WTC11 (cell line): ENCODE results near the gene FBXO22.

Source experiments
- CBFB ChIP-seq: sonication (generic); formaldehyde crosslinking; IDR thresholded peaks from 2 replicates; pipeline ENCODE4 v1.8.1; 2022; ENCODE audit warnings: mild to moderate bottlenecking, low read depth, missing genetic modification reagents
- CREB1 ChIP-seq: sonication (generic); formaldehyde crosslinking; IDR thresholded peaks from 2 replicates; pipeline ENCODE4 v1.8.0; 2023; ENCODE audit warnings: mild to moderate bottlenecking, missing genetic modification reagents
- JUN ChIP-seq: sonication (generic); formaldehyde crosslinking; IDR thresholded peaks from 2 replicates; pipeline ENCODE4 v1.8.0; 2023; ENCODE audit warnings: mild to moderate bottlenecking, missing genetic modification reagents
- NR1H2 ChIP-seq: sonication (generic); formaldehyde crosslinking; IDR thresholded peaks from 2 replicates; pipeline ENCODE4 v1.9.0; 2021; ENCODE audit warnings: mild to moderate bottlenecking, moderate library complexity, missing genetic modification reagents
- ZNF138 ChIP-seq: sonication (generic); formaldehyde crosslinking; conservative IDR thresholded peaks from 2 replicates; pipeline ENCODE4 v1.8.1; 2022; ENCODE audit warnings: mild to moderate bottlenecking, moderate library complexity, missing genetic modification reagents
- ZNF396 ChIP-seq: fragments of 250-450 bp; sonication (Bioruptor Pico); IDR thresholded peaks from 2 replicates; pipeline ENCODE4 v1.8.0; 2021; ENCODE audit warnings: mild to moderate bottlenecking, moderate library complexity, borderline replicate concordance
- ZNF671 ChIP-seq: fragments of 250-450 bp; sonication (Bioruptor Pico); IDR thresholded peaks from 2 replicates; pipeline ENCODE4 v1.8.0; 2021; ENCODE audit warnings: mild to moderate bottlenecking
- TF ChIP-seq, protein P1 (sequence below): sonication (generic); formaldehyde crosslinking; IDR thresholded peaks from 2 replicates; pipeline ENCODE4 v1.8.0; 2023; ENCODE audit warnings: missing genetic modification reagents
- TF ChIP-seq, protein P2 (sequence below): fragments of 200-600 bp; IDR thresholded peaks from 2 replicates; pipeline ENCODE4 v1.8.0; 2022; ENCODE audit warnings: antibody characterized with exemption
- TF ChIP-seq, protein P3 (sequence below): sonication (generic); formaldehyde crosslinking; IDR thresholded peaks from 2 replicates; pipeline ENCODE4 v1.8.1; 2023; ENCODE audit warnings: mild to moderate bottlenecking, moderate library complexity, missing genetic modification reagents

DNA sequence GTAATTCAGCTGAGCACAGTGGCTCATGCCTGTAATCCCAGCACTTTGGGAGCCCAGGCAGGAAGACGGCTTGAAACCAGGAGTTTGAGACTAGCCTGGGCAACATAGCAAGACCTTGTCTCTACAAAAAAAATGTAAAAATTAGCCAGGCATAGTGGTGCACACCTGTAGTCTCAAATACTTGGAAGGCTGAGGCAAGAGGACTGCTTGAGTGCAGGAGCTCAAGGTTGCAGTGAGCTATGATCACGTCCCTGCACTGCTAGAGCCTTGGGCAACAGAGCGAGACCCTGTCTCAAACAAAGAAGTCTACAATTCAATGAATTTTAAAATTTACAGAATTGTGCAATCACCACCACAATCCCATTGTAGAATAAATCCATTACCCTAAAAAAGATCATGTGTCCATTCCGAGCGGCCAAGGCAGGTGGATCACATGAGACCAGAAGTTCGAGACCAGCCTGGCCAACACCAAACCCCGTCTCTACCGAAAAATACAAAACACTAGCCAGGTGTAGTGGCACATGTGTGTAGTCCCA lies 45.2 kb downstream of the FBXO22 start:
- no peak for TF ChIP-seq ZNF396 (CRISPR knock-in tag)
- TF ChIP-seq, protein P1, sequence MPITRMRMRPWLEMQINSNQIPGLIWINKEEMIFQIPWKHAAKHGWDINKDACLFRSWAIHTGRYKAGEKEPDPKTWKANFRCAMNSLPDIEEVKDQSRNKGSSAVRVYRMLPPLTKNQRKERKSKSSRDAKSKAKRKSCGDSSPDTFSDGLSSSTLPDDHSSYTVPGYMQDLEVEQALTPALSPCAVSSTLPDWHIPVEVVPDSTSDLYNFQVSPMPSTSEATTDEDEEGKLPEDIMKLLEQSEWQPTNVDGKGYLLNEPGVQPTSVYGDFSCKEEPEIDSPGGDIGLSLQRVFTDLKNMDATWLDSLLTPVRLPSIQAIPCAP (CRISPR knock-in tag), result no peak
- no peak for TF ChIP-seq ZNF138 (CRISPR knock-in tag)
- TF ChIP-seq CREB1, result no peak
- TF ChIP-seq, protein P2, sequence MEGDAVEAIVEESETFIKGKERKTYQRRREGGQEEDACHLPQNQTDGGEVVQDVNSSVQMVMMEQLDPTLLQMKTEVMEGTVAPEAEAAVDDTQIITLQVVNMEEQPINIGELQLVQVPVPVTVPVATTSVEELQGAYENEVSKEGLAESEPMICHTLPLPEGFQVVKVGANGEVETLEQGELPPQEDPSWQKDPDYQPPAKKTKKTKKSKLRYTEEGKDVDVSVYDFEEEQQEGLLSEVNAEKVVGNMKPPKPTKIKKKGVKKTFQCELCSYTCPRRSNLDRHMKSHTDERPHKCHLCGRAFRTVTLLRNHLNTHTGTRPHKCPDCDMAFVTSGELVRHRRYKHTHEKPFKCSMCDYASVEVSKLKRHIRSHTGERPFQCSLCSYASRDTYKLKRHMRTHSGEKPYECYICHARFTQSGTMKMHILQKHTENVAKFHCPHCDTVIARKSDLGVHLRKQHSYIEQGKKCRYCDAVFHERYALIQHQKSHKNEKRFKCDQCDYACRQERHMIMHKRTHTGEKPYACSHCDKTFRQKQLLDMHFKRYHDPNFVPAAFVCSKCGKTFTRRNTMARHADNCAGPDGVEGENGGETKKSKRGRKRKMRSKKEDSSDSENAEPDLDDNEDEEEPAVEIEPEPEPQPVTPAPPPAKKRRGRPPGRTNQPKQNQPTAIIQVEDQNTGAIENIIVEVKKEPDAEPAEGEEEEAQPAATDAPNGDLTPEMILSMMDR, result no peak
- TF ChIP-seq CBFB (CRISPR knock-in tag), result no peak
- TF ChIP-seq ZNF671, result no peak
- TF ChIP-seq JUN, result no peak
- TF ChIP-seq, protein P3, sequence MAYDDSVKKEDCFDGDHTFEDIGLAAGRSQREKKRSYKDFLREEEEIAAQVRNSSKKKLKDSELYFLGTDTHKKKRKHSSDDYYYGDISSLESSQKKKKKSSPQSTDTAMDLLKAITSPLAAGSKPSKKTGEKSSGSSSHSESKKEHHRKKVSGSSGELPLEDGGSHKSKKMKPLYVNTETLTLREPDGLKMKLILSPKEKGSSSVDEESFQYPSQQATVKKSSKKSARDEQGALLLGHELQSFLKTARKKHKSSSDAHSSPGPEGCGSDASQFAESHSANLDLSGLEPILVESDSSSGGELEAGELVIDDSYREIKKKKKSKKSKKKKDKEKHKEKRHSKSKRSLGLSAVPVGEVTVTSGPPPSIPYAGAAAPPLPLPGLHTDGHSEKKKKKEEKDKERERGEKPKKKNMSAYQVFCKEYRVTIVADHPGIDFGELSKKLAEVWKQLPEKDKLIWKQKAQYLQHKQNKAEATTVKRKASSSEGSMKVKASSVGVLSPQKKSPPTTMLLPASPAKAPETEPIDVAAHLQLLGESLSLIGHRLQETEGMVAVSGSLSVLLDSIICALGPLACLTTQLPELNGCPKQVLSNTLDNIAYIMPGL, result no peak
- no peak for TF ChIP-seq NR1H2 (CRISPR knock-in tag)
